Fibroblast of upper back skin (primary cell): Measurements from ENCODE around the gene TCF12.
"Not testable (repeated sequence)": the region's sequence is repeated elsewhere in the genome, so short reads cannot be mapped to it uniquely, and the experiment has no call there.

Experiments used
- DNase-seq: peaks from one replicate; pipeline ENCODE4 v3.0.0-alpha.2; 2013

Gene TCF12

GRCh38 chr15:57097919-57098543 lies 179.6 kb downstream of the TCF12 start:
- not testable (repeated sequence) for DNase-seq

GRCh38 chr15:57098896-57099295 lies 180.5 kb downstream of the TCF12 start:
- DNase-seq = peak; percentile 61

GRCh38 chr15:57100136-57100539 lies 181.7 kb downstream of the TCF12 start:
- DNase-seq = no peak

- no peak for DNase-seq
Measured at GRCh38 chr15:57102858-57103257, 184.4 kb downstream of the TCF12 start.

GRCh38 chr15:57108296-57108695 lies 189.9 kb downstream of the TCF12 start:
- no peak for DNase-seq

- DNase-seq = no peak
Measured at GRCh38 chr15:57109005-57109404, 190.6 kb downstream of the TCF12 start.

GRCh38 chr15:57111002-57111401 lies 192.6 kb downstream of the TCF12 start:
- DNase-seq = no peak

GRCh38 chr15:57112178-57112577 lies 193.7 kb downstream of the TCF12 start:
- DNase-seq = no peak

GRCh38 chr15:57114070-57114469 lies 195.6 kb downstream of the TCF12 start:
- no peak for DNase-seq

GRCh38 chr15:57118013-57118799 lies 199.8 kb downstream of the TCF12 start:
- DNase-seq = peak; percentile 42

GRCh38 chr15:57122080-57122840 lies 203.8 kb downstream of the TCF12 start:
- DNase-seq = no peak

- DNase-seq = no peak
Measured at GRCh38 chr15:57124036-57124435, 205.6 kb downstream of the TCF12 start.

- no peak for DNase-seq
Measured at GRCh38 chr15:57129064-57129463, 210.6 kb downstream of the TCF12 start.

GRCh38 chr15:57130956-57131355 lies 212.5 kb downstream of the TCF12 start:
- no peak for DNase-seq

GRCh38 chr15:57133127-57133968 lies 214.9 kb downstream of the TCF12 start:
- peak; percentile 38 for DNase-seq

GRCh38 chr15:57134071-57134605 lies 215.7 kb downstream of the TCF12 start:
- DNase-seq = no peak

GRCh38 chr15:57134851-57135250 lies 216.4 kb downstream of the TCF12 start:
- no peak for DNase-seq

GRCh38 chr15:57135800-57136199 lies 217.4 kb downstream of the TCF12 start:
- no peak for DNase-seq

GRCh38 chr15:57138349-57138788 lies 219.9 kb downstream of the TCF12 start:
- DNase-seq = peak; percentile 64

GRCh38 chr15:57143511-57144078 lies 225.2 kb downstream of the TCF12 start:
- no peak for DNase-seq

GRCh38 chr15:57144448-57144847 lies 226.0 kb downstream of the TCF12 start:
- no peak for DNase-seq
